ENCODE results near the gene IFT27. TPM values are rescaled to one million over a fixed set of nuclear protein-coding genes. Genes with fewer than 3 reads are reported as not detected.
A peak's percentile ranks its signal among the peaks of the same experiment; 100 is the strongest.

The IFT27 gene
- total RNA-seq, 1 donor from 2014 or later = 14.9 TPM

DNA sequence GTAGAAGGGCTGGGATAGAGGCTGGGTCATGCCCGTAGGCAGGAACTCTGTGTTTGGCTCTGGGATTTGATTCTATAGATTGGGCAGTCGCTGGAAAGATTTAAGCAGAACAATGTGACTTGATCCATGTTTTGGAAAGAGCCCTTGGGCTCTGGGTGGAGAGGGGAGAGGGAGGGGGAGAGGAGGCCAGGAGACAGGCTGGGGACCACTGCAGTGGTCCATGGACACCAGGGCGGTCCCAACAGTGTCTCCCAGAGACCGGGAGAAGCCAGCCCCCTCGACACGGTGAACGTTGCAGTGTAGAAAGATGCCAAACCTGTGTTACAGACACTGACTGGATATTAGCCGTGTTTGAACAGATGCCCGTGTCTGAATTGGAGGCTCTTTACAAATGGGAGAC lies 21.5 kb upstream of the IFT27 start:
- ATAC-seq (no peak), DNase-seq (ENCODE audit: low spot score) (no peak)

GRCh38 chr22:36796552-36797175 lies 20.7 kb upstream of the IFT27 start:
- ATAC-seq (no peak), DNase-seq (ENCODE audit: low spot score) (no peak)

- ATAC-seq (no peak), DNase-seq (ENCODE audit: low spot score) (no peak)
Observed at GRCh38 chr22:36795633-36796032, 19.7 kb upstream of the IFT27 start.

DNA sequence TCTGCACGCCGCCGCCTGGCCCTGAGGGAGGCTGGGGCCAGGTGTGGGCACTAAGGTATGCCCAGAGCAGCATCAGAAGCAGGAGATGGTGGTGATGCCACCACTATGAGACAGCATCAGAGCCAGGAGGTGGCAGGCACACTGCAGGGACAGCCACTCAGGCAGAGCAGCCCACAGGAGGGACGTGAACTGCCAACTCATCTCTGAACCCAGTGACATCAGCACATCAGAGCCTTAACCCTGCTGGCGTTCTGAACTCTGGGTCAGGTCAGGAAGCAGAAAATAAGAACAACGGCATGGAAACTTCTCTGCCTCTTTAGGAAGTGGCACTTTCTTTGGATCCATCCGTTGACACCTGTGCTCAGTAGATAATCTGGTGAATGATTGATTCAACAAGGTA lies 14.7 kb upstream of the IFT27 start:
- ATAC-seq = no peak
- no peak for DNase-seq (ENCODE audit: low spot score)

GRCh38 chr22:36787204-36787988 lies 11.5 kb upstream of the IFT27 start:
- ATAC-seq = no peak
- DNase-seq (ENCODE audit: low spot score) = no peak

GRCh38 chr22:36783743-36784142 lies 7.8 kb upstream of the IFT27 start:
- no peak for DNase-seq (ENCODE audit: low spot score)
- no peak for ATAC-seq

- ATAC-seq (peak; percentile 98), DNase-seq (ENCODE audit: low spot score) (peak; percentile 74)
Observed at GRCh38 chr22:36781656-36782627, 6.0 kb upstream of the IFT27 start.

DNA sequence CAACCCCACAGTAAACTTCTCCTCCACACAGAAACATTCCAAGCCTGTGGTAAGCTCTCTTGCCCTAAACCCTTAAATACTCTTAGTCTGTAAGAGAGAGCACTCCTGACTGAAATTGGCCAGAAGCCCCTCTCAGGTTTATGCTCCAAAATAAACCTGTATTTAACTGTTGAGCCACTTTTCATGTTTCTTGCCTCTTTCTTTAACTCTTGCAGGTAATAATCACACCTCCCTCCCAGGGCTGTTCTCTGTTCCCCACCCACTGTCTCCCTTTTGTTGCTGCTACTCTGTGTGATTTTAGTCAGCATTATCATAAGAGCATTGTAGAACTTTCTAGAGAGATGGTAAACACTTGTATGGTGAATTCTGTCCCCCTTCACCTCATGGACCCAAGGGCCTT lies 2.1 kb upstream of the IFT27 start:
- ATAC-seq (no peak), DNase-seq (ENCODE audit: low spot score) (no peak)

- DNase-seq (ENCODE audit: low spot score) (no peak), ATAC-seq (no peak)
Observed at GRCh38 chr22:36776722-36777121, 803 bp upstream of the IFT27 start.

- peak; percentile 60 for DNase-seq (ENCODE audit: low spot score)
Observed at GRCh38 chr22:36775586-36775963, 344 bp downstream of the IFT27 start.

DNA sequence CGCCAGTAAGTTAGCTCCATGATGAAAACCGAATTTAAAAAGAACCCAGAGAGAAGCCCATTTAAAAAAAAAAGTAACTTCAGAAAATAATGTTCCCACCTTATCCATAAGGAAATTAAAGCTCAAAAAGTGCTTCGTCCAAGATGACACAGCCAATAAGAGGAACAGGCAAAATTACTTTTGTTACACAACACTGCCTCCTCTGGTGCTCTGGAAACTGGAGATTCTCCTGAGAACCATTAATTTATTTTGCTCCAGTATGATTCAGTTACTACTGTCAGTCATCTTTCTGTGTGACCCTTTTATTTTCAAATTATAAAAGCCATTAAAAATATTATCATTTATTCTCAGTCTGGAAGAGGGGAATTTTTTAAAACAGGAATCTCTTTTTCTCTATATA lies 2.0 kb downstream of the IFT27 start:
- no peak for ATAC-seq
- no peak for DNase-seq (ENCODE audit: low spot score)

More at GRCh38 chr22:36775586-36775963, 344 bp downstream of the IFT27 start:
- ATAC-seq = peak; percentile 13

DNA sequence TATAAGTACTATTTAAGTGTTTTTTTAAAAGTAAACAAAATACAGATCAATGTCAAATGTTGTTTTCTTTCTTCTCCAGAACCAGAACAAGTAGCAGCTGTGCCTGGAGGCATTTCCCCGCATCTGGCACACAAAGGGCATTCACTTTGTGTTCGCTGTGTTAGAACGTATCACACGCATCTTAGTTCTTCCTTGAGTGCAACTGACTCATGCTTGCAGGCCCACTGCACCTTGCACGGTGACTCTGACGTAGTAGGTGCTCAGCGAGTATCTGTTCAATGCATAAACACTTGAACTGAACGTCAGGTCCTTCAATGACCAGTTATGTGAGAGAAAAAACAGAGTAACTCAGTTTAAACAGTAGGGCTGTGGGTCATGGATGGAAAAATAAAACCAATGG lies 3.5 kb downstream of the IFT27 start:
- ATAC-seq (no peak), DNase-seq (ENCODE audit: low spot score) (no peak)

DNA sequence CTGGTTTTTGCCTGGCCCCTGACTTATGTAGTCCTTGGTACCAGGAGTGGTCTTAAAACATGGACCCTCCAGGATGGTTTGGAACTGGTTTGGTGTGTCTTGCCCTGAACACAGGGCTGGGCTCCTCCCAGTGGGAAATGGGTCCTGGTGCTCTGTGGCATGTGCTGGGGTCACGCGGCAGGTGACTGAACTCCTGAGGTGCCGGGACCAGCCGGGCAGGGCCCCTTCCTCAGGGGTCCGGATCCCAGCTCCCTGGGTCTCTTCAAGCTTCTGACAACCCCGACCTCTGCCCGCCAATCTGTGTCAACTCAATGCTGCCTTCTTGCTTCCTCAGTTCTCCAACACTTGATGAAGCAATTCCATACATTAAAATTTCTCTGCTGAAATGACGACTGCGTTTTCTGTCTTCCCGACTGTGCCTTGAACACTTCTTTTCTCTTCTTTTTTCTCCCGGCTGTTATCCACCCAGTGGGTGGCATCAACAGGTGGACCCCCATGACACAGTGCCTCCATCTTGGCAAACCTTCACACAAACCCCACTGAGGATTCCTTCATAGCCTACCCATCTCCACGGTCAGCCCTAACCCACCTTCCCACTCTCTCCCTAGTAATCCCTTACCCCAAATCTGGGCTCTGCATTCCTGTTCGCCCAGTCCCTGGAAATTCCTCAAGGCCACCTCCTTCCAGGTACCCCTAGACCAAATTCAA lies 4.4 kb downstream of the IFT27 start:
- no peak for ATAC-seq
- DNase-seq (ENCODE audit: low spot score) = no peak

GRCh38 chr22:36770513-36771231 lies 5.2 kb downstream of the IFT27 start:
- no peak for ATAC-seq
- DNase-seq (ENCODE audit: low spot score) = no peak

DNA sequence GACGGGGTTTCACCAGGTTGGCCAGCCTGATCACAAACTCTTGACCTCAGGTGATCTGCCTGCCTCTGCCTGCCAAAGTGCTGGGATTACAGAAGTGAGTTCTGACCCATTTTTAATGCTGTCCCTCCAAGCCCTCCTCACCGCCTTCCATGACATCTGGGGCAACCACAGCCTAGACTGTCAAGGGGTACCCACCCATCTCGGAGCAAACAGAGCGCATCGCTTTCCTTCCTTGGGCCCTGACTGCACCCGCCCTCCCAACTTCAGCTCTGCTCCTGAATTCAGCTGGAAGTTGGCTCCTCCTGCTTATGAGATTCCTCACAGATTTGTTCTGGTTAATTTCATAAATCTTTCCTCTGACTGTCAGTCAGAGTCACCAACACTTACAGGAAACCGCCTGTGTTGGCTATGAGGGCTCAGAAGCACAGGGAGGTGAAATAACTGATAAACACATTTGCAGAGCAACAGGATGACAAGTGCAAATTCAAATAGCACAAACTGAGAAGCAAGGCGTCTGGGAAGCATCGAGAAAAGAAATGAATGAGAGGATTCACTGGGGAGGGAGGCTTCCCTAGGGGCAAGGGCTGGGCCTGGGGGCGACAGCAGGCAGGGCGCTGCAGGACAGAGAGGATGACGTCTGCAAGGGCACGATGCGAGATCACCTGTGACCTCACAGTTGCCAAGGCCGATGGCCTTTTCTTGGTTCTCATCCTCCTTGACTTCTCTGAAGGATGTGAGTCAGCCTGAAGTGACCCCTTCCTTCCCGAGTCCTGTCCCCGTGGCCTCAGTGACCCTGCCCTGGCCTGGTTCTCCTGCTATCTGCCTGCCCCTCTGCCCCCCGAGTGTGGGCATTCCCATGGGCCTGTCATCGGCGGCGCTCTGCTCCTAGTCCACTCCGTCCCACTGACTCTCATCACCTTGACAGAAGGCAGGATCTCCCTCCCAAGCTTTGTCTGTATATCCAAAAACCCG lies 6.1 kb downstream of the IFT27 start:
- DNase-seq (ENCODE audit: low spot score) = no peak
- no peak for ATAC-seq

DNA sequence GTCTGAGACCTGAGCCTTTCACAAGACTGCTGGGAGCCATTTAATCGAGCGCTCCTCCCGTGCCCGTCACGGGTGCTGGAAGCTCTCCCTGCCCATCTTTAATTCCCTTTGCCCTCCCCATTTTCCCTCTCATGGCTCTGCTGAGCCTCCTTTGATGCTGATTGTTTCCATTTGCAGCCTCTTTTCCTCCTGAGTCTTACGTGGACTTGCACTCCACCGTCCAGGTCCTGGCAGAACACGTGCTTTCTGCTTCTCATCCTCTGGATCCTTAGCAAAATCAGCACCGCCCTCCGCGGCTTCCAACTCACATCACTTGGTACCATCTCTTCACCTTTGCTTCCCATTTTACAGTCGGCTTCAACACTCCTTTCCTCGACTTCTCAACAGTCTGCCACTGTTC lies 7.3 kb downstream of the IFT27 start:
- DNase-seq (ENCODE audit: low spot score) = no peak

DNA sequence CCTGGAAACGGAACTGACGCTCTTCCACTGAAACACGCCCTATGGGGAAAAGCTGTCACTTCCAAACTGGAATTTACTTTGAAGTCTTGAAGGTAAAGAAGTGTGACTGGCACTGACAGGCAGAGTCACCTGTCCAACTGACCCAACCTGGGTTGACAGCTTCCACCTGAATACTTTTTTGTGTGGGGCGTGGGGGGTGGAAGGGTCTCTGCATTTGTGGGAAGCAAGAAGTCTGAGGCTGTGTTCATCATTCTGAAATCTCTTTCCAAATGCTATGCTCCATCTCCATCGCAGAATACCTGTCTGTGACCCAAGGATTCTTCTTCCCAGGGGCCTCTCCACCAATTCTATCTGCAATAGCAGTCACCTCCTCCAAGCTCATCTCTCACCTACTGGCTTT lies 7.8 kb downstream of the IFT27 start:
- DNase-seq (ENCODE audit: low spot score) = no peak

More for the DNA sequence above, 7.3 kb downstream of the IFT27 start:
- ATAC-seq = no peak

GRCh38 chr22:36767035-36767775 lies 8.7 kb downstream of the IFT27 start:
- no peak for DNase-seq (ENCODE audit: low spot score)

More for the DNA sequence above, 7.8 kb downstream of the IFT27 start:
- ATAC-seq = no peak

More at GRCh38 chr22:36767035-36767775, 8.7 kb downstream of the IFT27 start:
- ATAC-seq = no peak

Measured in left lobe of liver (tissue), 2 donors.